SK-N-SH treated with all-trans-retinoic acid at 6 μM for 48 hours (cell line): Measurements from ENCODE around the gene RAB27A.

Source experiments
- ATAC-seq: fragments of 200-7000 bp; cut with Tn5 transposase; 3 replicates; pipeline ENCODE4 v1.9.1; 2020; ENCODE audit warnings: mild to moderate bottlenecking, moderate library complexity
- ARNTL ChIP-seq: fragments of 450-650 bp; formaldehyde crosslinking; IDR thresholded peaks from 2 replicates; pipeline ENCODE4 v1.5.0; 2020; ENCODE audit warnings: low read depth, mild to moderate bottlenecking, moderate library complexity, borderline replicate concordance
- BACH2 ChIP-seq: fragments of 250-450 bp; sonication (Bioruptor Pico); IDR thresholded peaks from 2 replicates; pipeline ENCODE4 v1.9.0; 2021; ENCODE audit warnings: mild to moderate bottlenecking, borderline replicate concordance
- CSDC2 ChIP-seq: fragments of 250-450 bp; sonication (Bioruptor Pico); IDR thresholded peaks from 2 replicates; pipeline ENCODE4 v1.5.0; 2020; ENCODE audit warnings: mild to moderate bottlenecking, moderate library complexity
- ESRRG ChIP-seq: fragments of 250-450 bp; sonication (Bioruptor Pico); IDR thresholded peaks from 2 replicates; pipeline ENCODE4 v1.6.1; 2021; ENCODE audit warnings: mild to moderate bottlenecking
- GLIS3 ChIP-seq: fragments of 250-450 bp; sonication (Bioruptor Pico); IDR thresholded peaks from 2 replicates; pipeline ENCODE4 v1.5.0; 2020; ENCODE audit warnings: mild to moderate bottlenecking, moderate library complexity
- ISL1 ChIP-seq: fragments of 250-450 bp; sonication (Bioruptor Pico); IDR thresholded peaks from 2 replicates; pipeline ENCODE4 v2.1.2; 2022; ENCODE audit warnings: mild to moderate bottlenecking, moderate library complexity
- OSR1 ChIP-seq: fragments of 250-450 bp; sonication (Bioruptor Pico); IDR thresholded peaks from 2 replicates; pipeline ENCODE4 v1.8.0; 2022; ENCODE audit warnings: moderate library complexity, mild to moderate bottlenecking, inconsistent platforms
- RARB ChIP-seq: fragments of 250-450 bp; sonication (Bioruptor Pico); IDR thresholded peaks from 2 replicates; pipeline ENCODE4 v1.8.0; 2021; ENCODE audit warnings: mild to moderate bottlenecking, moderate library complexity
- SNAI2 ChIP-seq: fragments of 250-450 bp; sonication (Bioruptor Pico); IDR thresholded peaks from 2 replicates; pipeline ENCODE4 v1.5.0; 2020; ENCODE audit warnings: mild to moderate bottlenecking, moderate library complexity
- TCF4 ChIP-seq: fragments of 250-450 bp; sonication (Bioruptor Pico); IDR thresholded peaks from 2 replicates; pipeline ENCODE4 v1.8.0; 2021; ENCODE audit warnings: mild to moderate bottlenecking, moderate library complexity, borderline replicate concordance
- TOX ChIP-seq: fragments of 250-450 bp; sonication (Bioruptor Pico); IDR thresholded peaks from 2 replicates; pipeline ENCODE4 v1.8.0; 2021; ENCODE audit warnings: mild to moderate bottlenecking, moderate library complexity, borderline replicate concordance
- ZC3H10 ChIP-seq: fragments of 250-450 bp; sonication (Bioruptor Pico); IDR thresholded peaks from 2 replicates; pipeline ENCODE4 v1.5.1; 2021; ENCODE audit warnings: mild to moderate bottlenecking, moderate library complexity
- ZFP3 ChIP-seq: fragments of 250-450 bp; sonication (Bioruptor Pico); IDR thresholded peaks from 2 replicates; pipeline ENCODE4 v1.5.0; 2020; ENCODE audit warnings: mild to moderate bottlenecking, moderate library complexity
- ZFP30 ChIP-seq: fragments of 450-650 bp; formaldehyde crosslinking; IDR thresholded peaks from 2 replicates; pipeline ENCODE4 v1.5.0; 2022; ENCODE audit warnings: mild to moderate bottlenecking, moderate library complexity
- ZNF565 ChIP-seq: fragments of 450-650 bp; formaldehyde crosslinking; conservative IDR thresholded peaks from 2 replicates; pipeline ENCODE4 v1.5.0; 2020; ENCODE audit warnings: low read depth, mild to moderate bottlenecking, moderate library complexity
- ZNF8 ChIP-seq: fragments of 450-650 bp; formaldehyde crosslinking; IDR thresholded peaks from 2 replicates; pipeline ENCODE4 v1.5.0; 2020; ENCODE audit warnings: mild to moderate bottlenecking, moderate library complexity
- TF ChIP-seq, protein P1 (sequence below): fragments of 250-450 bp; sonication (Bioruptor Pico); IDR thresholded peaks from 2 replicates; pipeline ENCODE4 v1.5.1; 2020; ENCODE audit warnings: low read depth, mild to moderate bottlenecking, moderate library complexity
- TF ChIP-seq, protein P2 (sequence below): fragments of 250-450 bp; sonication (Bioruptor Pico); IDR thresholded peaks from 2 replicates; pipeline ENCODE4 v1.8.0; 2021; ENCODE audit warnings: low read depth, mild to moderate bottlenecking, moderate library complexity, borderline replicate concordance
- TF ChIP-seq, protein P3 (sequence below): fragments of 250-450 bp; sonication (Bioruptor Pico); IDR thresholded peaks from 2 replicates; pipeline ENCODE4 v1.5.0; 2020; ENCODE audit warnings: mild to moderate bottlenecking, moderate library complexity
- TF ChIP-seq, protein P4 (sequence below): fragments of 250-450 bp; sonication (Bioruptor Pico); IDR thresholded peaks from 2 replicates; pipeline ENCODE4 v1.8.0; 2020; ENCODE audit warnings: mild to moderate bottlenecking, moderate library complexity, borderline replicate concordance
- TF ChIP-seq, protein P5 (sequence below): fragments of 250-450 bp; sonication (Bioruptor Pico); IDR thresholded peaks from 2 replicates; pipeline ENCODE4 v1.5.1; 2021; ENCODE audit warnings: mild to moderate bottlenecking, moderate library complexity

The RAB27A gene

DNA sequence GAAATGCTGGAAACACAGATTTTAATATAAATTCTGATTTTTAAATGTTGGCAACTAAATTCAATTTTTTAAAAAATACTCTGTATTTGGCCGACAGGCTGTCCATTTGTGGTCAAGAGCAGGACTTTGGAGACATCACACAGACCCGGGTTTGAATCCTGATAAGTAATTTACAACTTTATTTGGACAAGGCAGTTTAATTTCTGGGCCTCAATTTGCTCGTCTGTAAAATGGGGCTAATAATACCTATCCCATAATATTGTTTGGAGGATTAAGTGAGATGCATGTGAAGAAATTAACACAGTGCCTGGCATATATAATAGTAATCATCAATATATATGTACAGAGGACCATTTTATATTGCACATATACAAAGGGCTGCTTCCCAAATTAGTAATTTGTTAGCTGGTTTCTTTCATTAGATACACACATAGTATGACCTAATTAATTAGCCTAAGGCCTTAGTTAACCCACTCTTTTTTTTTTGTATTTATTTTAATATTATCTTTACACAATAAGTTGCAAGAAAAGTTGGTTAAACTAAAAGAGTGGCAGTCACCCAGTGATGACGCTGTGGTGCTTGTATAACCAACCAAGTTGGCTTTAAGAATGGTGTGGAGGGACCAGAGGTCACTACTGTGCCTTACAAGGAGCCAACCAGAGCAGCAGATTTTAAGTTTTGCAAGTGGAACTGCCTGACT is 30.1 kb upstream of the RAB27A start:
- TF ChIP-seq TCF4 (CRISPR knock-in tag), result no peak
- TF ChIP-seq BACH2 (CRISPR knock-in tag), result no peak
- TF ChIP-seq, protein P1, sequence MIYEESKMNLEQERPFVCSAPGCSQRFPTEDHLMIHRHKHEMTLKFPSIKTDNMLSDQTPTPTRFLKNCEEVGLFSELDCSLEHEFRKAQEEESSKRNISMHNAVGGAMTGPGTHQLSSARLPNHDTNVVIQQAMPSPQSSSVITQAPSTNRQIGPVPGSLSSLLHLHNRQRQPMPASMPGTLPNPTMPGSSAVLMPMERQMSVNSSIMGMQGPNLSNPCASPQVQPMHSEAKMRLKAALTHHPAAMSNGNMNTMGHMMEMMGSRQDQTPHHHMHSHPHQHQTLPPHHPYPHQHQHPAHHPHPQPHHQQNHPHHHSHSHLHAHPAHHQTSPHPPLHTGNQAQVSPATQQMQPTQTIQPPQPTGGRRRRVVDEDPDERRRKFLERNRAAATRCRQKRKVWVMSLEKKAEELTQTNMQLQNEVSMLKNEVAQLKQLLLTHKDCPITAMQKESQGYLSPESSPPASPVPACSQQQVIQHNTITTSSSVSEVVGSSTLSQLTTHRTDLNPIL (CRISPR knock-in tag), result no peak
- TF ChIP-seq ZC3H10 (CRISPR knock-in tag), result no peak
- TF ChIP-seq SNAI2, result no peak
- TF ChIP-seq ESRRG (CRISPR knock-in tag), result no peak
- TF ChIP-seq, protein P2, sequence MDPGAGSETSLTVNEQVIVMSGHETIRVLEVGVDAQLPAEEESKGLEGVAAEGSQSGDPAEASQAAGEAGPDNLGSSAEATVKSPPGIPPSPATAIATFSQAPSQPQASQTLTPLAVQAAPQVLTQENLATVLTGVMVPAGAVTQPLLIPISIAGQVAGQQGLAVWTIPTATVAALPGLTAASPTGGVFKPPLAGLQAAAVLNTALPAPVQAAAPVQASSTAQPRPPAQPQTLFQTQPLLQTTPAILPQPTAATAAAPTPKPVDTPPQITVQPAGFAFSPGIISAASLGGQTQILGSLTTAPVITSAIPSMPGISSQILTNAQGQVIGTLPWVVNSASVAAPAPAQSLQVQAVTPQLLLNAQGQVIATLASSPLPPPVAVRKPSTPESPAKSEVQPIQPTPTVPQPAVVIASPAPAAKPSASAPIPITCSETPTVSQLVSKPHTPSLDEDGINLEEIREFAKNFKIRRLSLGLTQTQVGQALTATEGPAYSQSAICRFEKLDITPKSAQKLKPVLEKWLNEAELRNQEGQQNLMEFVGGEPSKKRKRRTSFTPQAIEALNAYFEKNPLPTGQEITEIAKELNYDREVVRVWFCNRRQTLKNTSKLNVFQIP (CRISPR knock-in tag), result no peak
- no peak; the same call in 1 of the 2 replicates for TF ChIP-seq ZNF8
- TF ChIP-seq ZNF565 (CRISPR knock-in tag), result no peak
- no peak for TF ChIP-seq RARB (CRISPR knock-in tag)
- TF ChIP-seq CSDC2, result no peak
- no peak for TF ChIP-seq ISL1 (CRISPR knock-in tag)
- no peak for TF ChIP-seq GLIS3 (CRISPR knock-in tag)
- TF ChIP-seq, protein P3, sequence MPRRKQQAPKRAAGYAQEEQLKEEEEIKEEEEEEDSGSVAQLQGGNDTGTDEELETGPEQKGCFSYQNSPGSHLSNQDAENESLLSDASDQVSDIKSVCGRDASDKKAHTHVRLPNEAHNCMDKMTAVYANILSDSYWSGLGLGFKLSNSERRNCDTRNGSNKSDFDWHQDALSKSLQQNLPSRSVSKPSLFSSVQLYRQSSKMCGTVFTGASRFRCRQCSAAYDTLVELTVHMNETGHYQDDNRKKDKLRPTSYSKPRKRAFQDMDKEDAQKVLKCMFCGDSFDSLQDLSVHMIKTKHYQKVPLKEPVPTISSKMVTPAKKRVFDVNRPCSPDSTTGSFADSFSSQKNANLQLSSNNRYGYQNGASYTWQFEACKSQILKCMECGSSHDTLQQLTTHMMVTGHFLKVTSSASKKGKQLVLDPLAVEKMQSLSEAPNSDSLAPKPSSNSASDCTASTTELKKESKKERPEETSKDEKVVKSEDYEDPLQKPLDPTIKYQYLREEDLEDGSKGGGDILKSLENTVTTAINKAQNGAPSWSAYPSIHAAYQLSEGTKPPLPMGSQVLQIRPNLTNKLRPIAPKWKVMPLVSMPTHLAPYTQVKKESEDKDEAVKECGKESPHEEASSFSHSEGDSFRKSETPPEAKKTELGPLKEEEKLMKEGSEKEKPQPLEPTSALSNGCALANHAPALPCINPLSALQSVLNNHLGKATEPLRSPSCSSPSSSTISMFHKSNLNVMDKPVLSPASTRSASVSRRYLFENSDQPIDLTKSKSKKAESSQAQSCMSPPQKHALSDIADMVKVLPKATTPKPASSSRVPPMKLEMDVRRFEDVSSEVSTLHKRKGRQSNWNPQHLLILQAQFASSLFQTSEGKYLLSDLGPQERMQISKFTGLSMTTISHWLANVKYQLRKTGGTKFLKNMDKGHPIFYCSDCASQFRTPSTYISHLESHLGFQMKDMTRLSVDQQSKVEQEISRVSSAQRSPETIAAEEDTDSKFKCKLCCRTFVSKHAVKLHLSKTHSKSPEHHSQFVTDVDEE, result no peak
- no peak for TF ChIP-seq TOX
- TF ChIP-seq, protein P4, sequence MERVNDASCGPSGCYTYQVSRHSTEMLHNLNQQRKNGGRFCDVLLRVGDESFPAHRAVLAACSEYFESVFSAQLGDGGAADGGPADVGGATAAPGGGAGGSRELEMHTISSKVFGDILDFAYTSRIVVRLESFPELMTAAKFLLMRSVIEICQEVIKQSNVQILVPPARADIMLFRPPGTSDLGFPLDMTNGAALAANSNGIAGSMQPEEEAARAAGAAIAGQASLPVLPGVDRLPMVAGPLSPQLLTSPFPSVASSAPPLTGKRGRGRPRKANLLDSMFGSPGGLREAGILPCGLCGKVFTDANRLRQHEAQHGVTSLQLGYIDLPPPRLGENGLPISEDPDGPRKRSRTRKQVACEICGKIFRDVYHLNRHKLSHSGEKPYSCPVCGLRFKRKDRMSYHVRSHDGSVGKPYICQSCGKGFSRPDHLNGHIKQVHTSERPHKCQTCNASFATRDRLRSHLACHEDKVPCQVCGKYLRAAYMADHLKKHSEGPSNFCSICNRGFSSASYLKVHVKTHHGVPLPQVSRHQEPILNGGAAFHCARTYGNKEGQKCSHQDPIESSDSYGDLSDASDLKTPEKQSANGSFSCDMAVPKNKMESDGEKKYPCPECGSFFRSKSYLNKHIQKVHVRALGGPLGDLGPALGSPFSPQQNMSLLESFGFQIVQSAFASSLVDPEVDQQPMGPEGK (CRISPR knock-in tag), result no peak
- TF ChIP-seq ZFP3, result no peak
- TF ChIP-seq, protein P5, sequence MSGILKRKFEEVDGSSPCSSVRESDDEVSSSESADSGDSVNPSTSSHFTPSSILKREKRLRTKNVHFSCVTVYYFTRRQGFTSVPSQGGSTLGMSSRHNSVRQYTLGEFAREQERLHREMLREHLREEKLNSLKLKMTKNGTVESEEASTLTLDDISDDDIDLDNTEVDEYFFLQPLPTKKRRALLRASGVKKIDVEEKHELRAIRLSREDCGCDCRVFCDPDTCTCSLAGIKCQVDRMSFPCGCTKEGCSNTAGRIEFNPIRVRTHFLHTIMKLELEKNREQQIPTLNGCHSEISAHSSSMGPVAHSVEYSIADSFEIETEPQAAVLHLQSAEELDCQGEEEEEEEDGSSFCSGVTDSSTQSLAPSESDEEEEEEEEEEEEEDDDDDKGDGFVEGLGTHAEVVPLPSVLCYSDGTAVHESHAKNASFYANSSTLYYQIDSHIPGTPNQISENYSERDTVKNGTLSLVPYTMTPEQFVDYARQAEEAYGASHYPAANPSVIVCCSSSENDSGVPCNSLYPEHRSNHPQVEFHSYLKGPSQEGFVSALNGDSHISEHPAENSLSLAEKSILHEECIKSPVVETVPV, result no peak
- TF ChIP-seq ARNTL (CRISPR knock-in tag), result no peak
- no peak for ATAC-seq

DNA sequence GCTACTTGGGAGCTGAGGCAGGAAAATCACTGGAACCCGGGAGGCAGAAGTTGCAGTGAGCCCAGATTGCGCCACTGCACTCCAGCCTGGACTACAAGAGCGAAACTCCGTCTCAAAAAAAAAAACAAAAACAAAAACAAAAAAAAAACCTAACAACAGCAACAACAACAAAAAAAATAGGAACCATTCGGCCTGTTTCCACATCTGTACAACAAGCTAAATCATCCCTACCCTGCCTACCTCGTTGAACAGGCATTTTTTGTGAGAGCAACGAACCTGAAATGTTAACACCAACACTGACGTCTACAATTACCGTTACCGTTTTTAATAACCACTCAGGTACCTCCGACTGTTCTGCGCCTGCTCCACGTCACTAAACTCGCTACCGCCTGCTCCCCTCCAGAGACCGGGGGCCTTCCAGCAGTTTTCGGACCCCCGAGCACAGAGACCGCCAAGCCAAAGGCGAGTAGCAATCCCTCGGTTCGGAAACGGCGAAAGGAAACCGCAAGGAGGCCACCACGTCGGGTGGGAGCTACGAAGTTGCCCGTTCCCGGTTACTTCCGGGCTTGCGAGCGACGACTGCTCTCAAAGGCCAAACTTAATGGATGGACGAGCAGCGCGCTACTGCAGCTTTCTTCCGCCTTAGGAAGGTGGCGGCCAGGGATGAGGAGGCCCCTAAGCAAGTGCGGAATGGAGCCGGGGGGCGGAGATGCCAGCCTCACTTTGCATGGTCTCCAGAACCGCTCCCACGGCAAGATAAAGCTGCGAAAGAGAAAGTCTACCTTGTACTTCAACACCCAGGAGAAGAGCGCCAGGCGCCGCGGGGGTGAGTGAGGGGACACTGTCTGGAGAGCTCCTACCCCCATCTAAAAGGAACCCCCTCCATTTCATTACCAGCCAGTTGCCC is 29.2 kb upstream of the RAB27A start, which contains the start of the genes PIGB and PIGBOS1:
Gene PIGB, plus strand, starts transcription at position 635 of the 907 bp plus-strand sequence. Its CDS starts 29 bp downstream, at position 664.
Gene PIGBOS1, minus strand, starts transcription at position 536 of the 907 bp plus-strand sequence. CDS start 1,331 bp downstream, outside the sequence.
- ATAC-seq, result peak; percentile 98
- TF ChIP-seq SNAI2 (no peak), OSR1 (no peak), ZFP30 (CRISPR knock-in tag) (no peak), ZFP3 (0 out of 2 replicates have a peak, but pooled peaks have one; percentile 17), TOX (no peak), TCF4 (CRISPR knock-in tag) (no peak), ARNTL (CRISPR knock-in tag) (no peak), ZNF565 (CRISPR knock-in tag) (no peak), CSDC2 (peak; percentile 57; the same call in 1 of the 2 replicates)
- TF ChIP-seq, protein P2 (CRISPR knock-in tag), result no peak
- TF ChIP-seq, protein P4 (CRISPR knock-in tag), result 0 out of 2 replicates have a peak, but pooled peaks have one; percentile 78
- TF ChIP-seq, protein P5, result no peak
